Measurements from ENCODE around the gene DNAJB8. TPM values are rescaled to one million over a fixed set of nuclear protein-coding genes. Genes with fewer than 3 reads are reported as not detected.

DNAJB8 gene
- total RNA-seq, 1 donor: not detected

DNA sequence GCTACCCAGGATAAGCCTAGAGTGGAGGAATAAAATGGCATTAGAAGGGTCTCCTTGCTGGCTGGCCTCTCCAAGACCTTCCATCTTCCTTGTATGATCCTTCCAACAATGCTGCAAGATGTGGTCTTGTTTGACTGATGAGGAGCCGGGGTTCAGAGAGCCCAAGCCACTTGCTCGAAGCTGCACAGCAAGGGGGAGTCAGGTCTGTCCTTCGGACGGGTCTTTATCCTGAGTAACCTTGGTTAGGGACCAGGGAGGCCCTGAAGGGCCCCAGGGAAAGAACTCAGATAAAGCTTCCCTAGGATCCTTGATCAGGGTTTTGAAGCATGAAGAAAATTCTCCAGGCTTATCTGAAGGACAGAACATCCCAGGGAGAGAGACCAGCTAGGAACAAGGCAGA is 7.0 kb upstream of the DNAJB8 start:
- no peaks in the 10 kb centered on the region for H3K4me1 ChIP-seq (ENCODE audit: insufficient read depth, low read length)
- no peak overlapping the region for H3K27ac ChIP-seq (ENCODE audit: low read depth, low read length)
- H3K36me3 ChIP-seq (ENCODE audit: insufficient read depth, low read length): no peaks in the 10 kb centered on the region
- H4K20me1 ChIP-seq (ENCODE audit: insufficient read depth, low read length): no peaks in the 10 kb centered on the region
- H3K4me2 ChIP-seq (ENCODE audit: insufficient read depth, low read length): no peak overlapping the region
- TF ChIP-seq, protein P1, sequence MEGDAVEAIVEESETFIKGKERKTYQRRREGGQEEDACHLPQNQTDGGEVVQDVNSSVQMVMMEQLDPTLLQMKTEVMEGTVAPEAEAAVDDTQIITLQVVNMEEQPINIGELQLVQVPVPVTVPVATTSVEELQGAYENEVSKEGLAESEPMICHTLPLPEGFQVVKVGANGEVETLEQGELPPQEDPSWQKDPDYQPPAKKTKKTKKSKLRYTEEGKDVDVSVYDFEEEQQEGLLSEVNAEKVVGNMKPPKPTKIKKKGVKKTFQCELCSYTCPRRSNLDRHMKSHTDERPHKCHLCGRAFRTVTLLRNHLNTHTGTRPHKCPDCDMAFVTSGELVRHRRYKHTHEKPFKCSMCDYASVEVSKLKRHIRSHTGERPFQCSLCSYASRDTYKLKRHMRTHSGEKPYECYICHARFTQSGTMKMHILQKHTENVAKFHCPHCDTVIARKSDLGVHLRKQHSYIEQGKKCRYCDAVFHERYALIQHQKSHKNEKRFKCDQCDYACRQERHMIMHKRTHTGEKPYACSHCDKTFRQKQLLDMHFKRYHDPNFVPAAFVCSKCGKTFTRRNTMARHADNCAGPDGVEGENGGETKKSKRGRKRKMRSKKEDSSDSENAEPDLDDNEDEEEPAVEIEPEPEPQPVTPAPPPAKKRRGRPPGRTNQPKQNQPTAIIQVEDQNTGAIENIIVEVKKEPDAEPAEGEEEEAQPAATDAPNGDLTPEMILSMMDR (IDR thresholded peaks at IDR 0.05; ENCODE audit: extremely low read depth, low read depth, low read length): no peak
- no peak overlapping the region for H2AFZ ChIP-seq (ENCODE audit: low read length)
- H3K4me3 ChIP-seq (ENCODE audit: insufficient read depth, low read length): no peak overlapping the region
- no peaks in the 10 kb centered on the region for H3K79me2 ChIP-seq (ENCODE audit: insufficient read depth, low read length)
- peaks cover 41% of the 10 kb centered on the region for H3K27me3 ChIP-seq (ENCODE audit: insufficient read depth, low read length)
- no peak for DNase-seq (ENCODE audit: insufficient read length, low spot score, missing footprints)
- no peaks in the 10 kb centered on the region for H3K9me3 ChIP-seq (ENCODE audit: low read depth, low read length)

DNA sequence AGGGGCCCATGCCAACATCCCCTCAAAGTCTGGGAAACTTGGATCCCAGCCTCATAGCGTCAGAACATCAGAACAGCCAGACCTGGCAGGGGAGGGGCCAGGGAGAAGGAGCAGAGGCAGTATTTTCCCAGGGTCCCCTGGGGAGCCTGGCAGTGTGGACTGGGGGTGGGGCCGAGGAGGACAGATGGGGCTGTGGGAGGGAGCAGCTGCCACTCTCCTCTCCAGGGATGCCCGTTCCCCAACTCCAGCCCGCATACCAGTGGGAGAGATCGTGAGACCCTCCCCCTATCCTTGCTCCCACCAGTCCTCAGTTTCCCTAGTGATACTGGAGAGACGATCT is 6.5 kb upstream of the DNAJB8 start:
- TF ChIP-seq, protein P1 (IDR thresholded peaks at IDR 0.05; ENCODE audit: extremely low read depth, low read depth, low read length): no peak
- Histone ChIP-seq H3K27me3 (ENCODE audit: insufficient read depth, low read length) (peaks cover 41% of the 10 kb centered on the region), H3K4me2 (ENCODE audit: insufficient read depth, low read length) (no peak overlapping the region)

DNA sequence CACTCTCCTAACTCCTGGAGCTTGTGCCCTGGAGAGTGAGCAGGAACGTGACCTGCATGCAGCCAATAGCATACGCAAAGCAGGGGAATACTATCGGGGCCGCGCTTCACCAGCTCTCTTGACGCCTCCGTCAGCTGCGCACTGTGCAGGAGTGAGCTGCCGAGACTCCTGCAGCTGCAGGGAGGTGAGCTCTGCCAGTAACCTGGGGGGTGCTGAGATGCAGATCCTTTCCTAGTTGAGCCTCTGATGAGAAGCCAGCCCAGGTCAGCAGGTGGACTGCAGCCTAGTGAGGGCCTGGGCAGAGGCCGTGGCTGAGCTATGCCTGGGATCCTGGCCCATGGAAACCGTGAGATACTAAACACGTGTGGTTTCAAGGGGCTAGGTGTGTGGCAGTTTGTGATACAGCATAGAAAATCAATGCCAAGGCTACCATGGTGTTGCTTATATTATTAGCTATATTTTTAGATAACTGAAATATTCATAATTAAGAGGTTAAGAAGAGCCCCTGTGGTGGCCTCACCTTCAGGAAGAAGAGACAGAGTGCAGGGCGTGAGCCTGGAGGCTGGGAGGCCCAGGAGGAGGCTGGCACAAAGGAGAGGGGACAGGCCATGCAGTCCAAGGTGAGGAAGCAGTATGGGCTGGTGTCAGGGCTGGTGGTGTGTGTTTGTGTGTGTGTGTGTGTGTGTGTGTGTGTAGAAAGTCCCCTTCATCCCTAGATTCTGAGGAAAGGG is 5.9 kb upstream of the DNAJB8 start:
- TF ChIP-seq, protein P1 (IDR thresholded peaks at IDR 0.05; ENCODE audit: extremely low read depth, low read depth, low read length): no peak
- Histone ChIP-seq H3K27ac (ENCODE audit: low read depth, low read length) (no peak overlapping the region), H4K20me1 (ENCODE audit: insufficient read depth, low read length) (no peaks in the 10 kb centered on the region), H3K27me3 (ENCODE audit: insufficient read depth, low read length) (peaks cover 41% of the 10 kb centered on the region), H3K36me3 (ENCODE audit: insufficient read depth, low read length) (no peaks in the 10 kb centered on the region), H2AFZ (ENCODE audit: low read length) (no peak overlapping the region), H3K79me2 (ENCODE audit: insufficient read depth, low read length) (no peaks in the 10 kb centered on the region), H3K9me3 (ENCODE audit: low read depth, low read length) (no peaks in the 10 kb centered on the region), H3K4me2 (ENCODE audit: insufficient read depth, low read length) (no peak overlapping the region), H3K4me3 (ENCODE audit: insufficient read depth, low read length) (no peak overlapping the region), H3K4me1 (ENCODE audit: insufficient read depth, low read length) (no peaks in the 10 kb centered on the region)
- DNase-seq (ENCODE audit: insufficient read length, low spot score, missing footprints): no peak

More for the DNA sequence above, 6.5 kb upstream of the DNAJB8 start:
- Histone ChIP-seq H3K4me3 (ENCODE audit: insufficient read depth, low read length) (no peak overlapping the region), H2AFZ (ENCODE audit: low read length) (no peak overlapping the region), H3K36me3 (ENCODE audit: insufficient read depth, low read length) (no peaks in the 10 kb centered on the region), H3K9me3 (ENCODE audit: low read depth, low read length) (no peaks in the 10 kb centered on the region), H3K27ac (ENCODE audit: low read depth, low read length) (no peak overlapping the region), H4K20me1 (ENCODE audit: insufficient read depth, low read length) (no peaks in the 10 kb centered on the region), H3K4me1 (ENCODE audit: insufficient read depth, low read length) (no peaks in the 10 kb centered on the region), H3K79me2 (ENCODE audit: insufficient read depth, low read length) (no peaks in the 10 kb centered on the region)
- no peak for DNase-seq (ENCODE audit: insufficient read length, low spot score, missing footprints)

DNA sequence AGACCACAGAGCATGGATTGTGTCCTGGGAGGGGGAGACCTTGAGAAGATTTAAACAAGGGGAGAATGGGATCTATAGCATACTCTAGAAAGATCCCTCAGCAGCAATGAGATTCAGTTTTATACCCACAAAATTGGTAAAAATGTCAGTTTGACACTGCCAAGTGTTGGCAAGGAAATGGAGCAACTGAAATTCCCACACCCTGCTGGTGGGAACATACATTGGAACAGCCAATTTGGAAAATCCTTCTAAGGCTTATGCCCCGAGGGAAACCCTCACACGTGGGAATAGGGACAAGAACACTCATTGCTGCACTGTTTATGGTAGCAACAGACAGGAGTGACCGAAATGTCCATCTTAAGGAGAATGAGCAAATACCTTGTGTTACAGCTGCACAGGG is 5.0 kb upstream of the DNAJB8 start:
- Histone ChIP-seq H3K36me3 (ENCODE audit: insufficient read depth, low read length) (no peaks in the 10 kb centered on the region), H2AFZ (ENCODE audit: low read length) (no peak overlapping the region), H3K27ac (ENCODE audit: low read depth, low read length) (no peak overlapping the region), H3K79me2 (ENCODE audit: insufficient read depth, low read length) (no peaks in the 10 kb centered on the region), H3K27me3 (ENCODE audit: insufficient read depth, low read length) (peaks cover 41% of the 10 kb centered on the region), H3K4me1 (ENCODE audit: insufficient read depth, low read length) (no peaks in the 10 kb centered on the region), H4K20me1 (ENCODE audit: insufficient read depth, low read length) (no peaks in the 10 kb centered on the region), H3K9me3 (ENCODE audit: low read depth, low read length) (no peaks in the 10 kb centered on the region), H3K4me3 (ENCODE audit: insufficient read depth, low read length) (no peak overlapping the region), H3K4me2 (ENCODE audit: insufficient read depth, low read length) (no peak overlapping the region)
- no peak for DNase-seq (ENCODE audit: insufficient read length, low spot score, missing footprints)
- TF ChIP-seq, protein P1 (IDR thresholded peaks at IDR 0.05; ENCODE audit: extremely low read depth, low read depth, low read length): no peak
